GM23338 (cell line): ENCODE measurements around the gene ZFYVE16. TPM values are rescaled to one million over a fixed set of nuclear protein-coding genes. Genes with fewer than 3 reads are reported as not detected.
"Not testable (repeated sequence)": the region's sequence is repeated elsewhere in the genome, so short reads cannot be mapped to it uniquely, and the experiment has no call there.

Source experiments
- ATAC-seq: fragments of 200-7000 bp; cut with Tn5 transposase; 3 replicates; pipeline ENCODE4 v1.9.1; 2020
- DNase-seq: peaks from one replicate; pipeline ENCODE4 v3.0.0-alpha.2; 2015; ENCODE audit warnings: low spot score
- H2AFZ ChIP-seq: fragments of 200-600 bp; sonication (generic); 2 replicates; pipeline ENCODE4 v1.8.0; 2016; ENCODE audit warnings: antibody characterized with exemption, mild to moderate bottlenecking, moderate library complexity
- H3F3A ChIP-seq: fragments of 200-600 bp; sonication (generic); replicated peaks from 2 replicates; pipeline ENCODE4 v1.8.0; 2017; ENCODE audit warnings: antibody characterized with exemption, mixed run types, low read depth
- H3K27ac ChIP-seq: fragments of 200-600 bp; sonication (generic); 2 replicates; pipeline ENCODE4 v1.6.1; 2016; ENCODE audit warnings: low read depth
- H3K27me3 ChIP-seq: fragments of 200-600 bp; sonication (generic); 2 replicates; pipeline ENCODE4 v1.8.0; 2016; ENCODE audit warnings: mild to moderate bottlenecking, mixed run types, moderate library complexity; ENCODE audit not compliant: insufficient read depth
- H3K36me3 ChIP-seq: fragments of 200-600 bp; sonication (generic); 2 replicates; pipeline ENCODE4 v1.8.0; 2016; ENCODE audit warnings: mild to moderate bottlenecking; ENCODE audit not compliant: insufficient read depth
- H3K4me1 ChIP-seq: fragments of 200-600 bp; sonication (generic); 2 replicates; pipeline ENCODE4 v1.8.0; 2016; ENCODE audit warnings: mild to moderate bottlenecking, moderate library complexity; ENCODE audit not compliant: insufficient read depth
- H3K4me2 ChIP-seq: fragments of 200-600 bp; sonication (generic); 2 replicates; pipeline ENCODE4 v1.7.1; 2017; ENCODE audit warnings: mixed run types
- H3K4me3 ChIP-seq: fragments of 200-600 bp; sonication (generic); 2 replicates; pipeline ENCODE4 v1.6.1; 2016; ENCODE audit warnings: mixed run types
- H3K79me2 ChIP-seq: fragments of 200-600 bp; sonication (generic); replicated peaks from 2 replicates; pipeline ENCODE4 v1.8.0; 2017; ENCODE audit warnings: mild to moderate bottlenecking; ENCODE audit not compliant: insufficient read depth
- H3K9me2 ChIP-seq: fragments of 200-600 bp; sonication (generic); 2 replicates; pipeline ENCODE4 v1.8.0; 2017; ENCODE audit not compliant: insufficient read depth
- H4K20me1 ChIP-seq: fragments of 200-600 bp; sonication (generic); replicated peaks from 2 replicates; pipeline ENCODE4 v1.8.0; 2017; ENCODE audit warnings: mild to moderate bottlenecking; ENCODE audit not compliant: insufficient read depth
- H3K27ac Mint-ChIP-seq: 2 replicates; pipeline ENCODE4 v1.8.0; 2020; ENCODE audit warnings: inconsistent platforms, mild to moderate bottlenecking, moderate library complexity, mixed read lengths
- H3K27me3 Mint-ChIP-seq: 3 replicates; pipeline ENCODE4 v1.8.0; 2022; ENCODE audit warnings: low read depth, mild to moderate bottlenecking, moderate library complexity, mixed read lengths, inconsistent platforms; ENCODE audit not compliant: insufficient read depth, poor library complexity
- H3K36me3 Mint-ChIP-seq: 3 replicates; pipeline ENCODE4 v1.8.0; 2021; ENCODE audit warnings: low read depth, mild to moderate bottlenecking, inconsistent platforms, moderate library complexity, mixed read lengths
- H3K4me1 Mint-ChIP-seq: 3 replicates; pipeline ENCODE4 v1.8.0; 2020; ENCODE audit warnings: mild to moderate bottlenecking, inconsistent platforms, mixed read lengths
- H3K4me3 Mint-ChIP-seq: 3 replicates; pipeline ENCODE4 v1.8.0; 2021; ENCODE audit warnings: moderate library complexity, mild to moderate bottlenecking, inconsistent platforms, mixed read lengths
- H3K9me3 Mint-ChIP-seq: 3 replicates; pipeline ENCODE4 v1.8.0; 2020; ENCODE audit warnings: moderate library complexity, mild to moderate bottlenecking, inconsistent platforms, mixed read lengths
- CREB1 ChIP-seq: fragments of 250-450 bp; sonication (Bioruptor Pico); IDR thresholded peaks from 2 replicates; pipeline ENCODE4 v1.5.0; 2020; ENCODE audit warnings: low read depth, mild to moderate bottlenecking, moderate library complexity
- CTCF ChIP-seq, 2 experiments: fragments of 200-600 bp in 1 of 2; sonication (generic) in 1 of 2; conservative IDR thresholded peaks; 2 replicates each; pipeline versions ENCODE4 v1.5.1 to v1.6.1; 2016 to 2017; ENCODE audit warnings: antibody characterized with exemption in 2 of 2, low read depth in 2 of 2, mild to moderate bottlenecking in 2 of 2, moderate library complexity in 1 of 2
- NANOG ChIP-seq: IDR thresholded peaks from 2 replicates; pipeline ENCODE4 v1.6.1; 2016; ENCODE audit warnings: antibody characterized with exemption, borderline replicate concordance
- REST ChIP-seq: IDR thresholded peaks from one replicate; pipeline ENCODE4 v1.6.1; 2018; ENCODE audit warnings: antibody characterized with exemption; ENCODE audit not compliant: unreplicated experiment
- polyA plus RNA-seq: library from polyadenylated mRNA; unstranded; fragments of >200 nt; fragmentation: Nextera tagmentation; extraction: Ambion mirVana; gene quantifications from 2 replicates; pipeline ENCODE4 v1.2.1, GENCODE V29; 2016
- total RNA-seq: library from RNA; depleted of rRNA; stranded (reverse); fragments of >200 nt; shearing (Covaris generic); gene quantifications from 2 replicates; pipeline ENCODE4 v1.2.3, GENCODE V29; 2014

The ZFYVE16 gene
- total and polyA plus RNA-seq, 2 experiments from 2014 or later: 24.2 to 26.6 TPM

DNA sequence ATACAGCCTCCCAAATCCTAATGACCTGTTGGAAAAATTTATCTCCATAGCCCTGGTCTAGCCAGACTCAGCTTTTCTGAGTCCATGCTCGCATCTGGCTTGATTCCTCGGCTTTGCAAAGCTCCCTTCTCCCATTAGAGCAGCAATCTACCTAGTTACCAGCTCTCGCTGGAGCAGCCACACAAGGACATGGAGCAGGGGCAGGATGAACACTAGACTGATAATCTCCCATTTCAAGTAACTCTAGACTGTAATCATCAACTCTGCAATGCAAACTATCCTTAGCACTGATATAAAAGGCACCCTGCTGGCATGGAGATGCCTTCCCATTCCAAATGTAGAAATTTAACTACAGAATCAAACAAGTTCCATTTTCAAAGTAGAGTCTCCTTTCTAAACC lies 17.5 kb upstream of the ZFYVE16 start:
- not testable (repeated sequence) for H3K27me3 ChIP-seq

DNA sequence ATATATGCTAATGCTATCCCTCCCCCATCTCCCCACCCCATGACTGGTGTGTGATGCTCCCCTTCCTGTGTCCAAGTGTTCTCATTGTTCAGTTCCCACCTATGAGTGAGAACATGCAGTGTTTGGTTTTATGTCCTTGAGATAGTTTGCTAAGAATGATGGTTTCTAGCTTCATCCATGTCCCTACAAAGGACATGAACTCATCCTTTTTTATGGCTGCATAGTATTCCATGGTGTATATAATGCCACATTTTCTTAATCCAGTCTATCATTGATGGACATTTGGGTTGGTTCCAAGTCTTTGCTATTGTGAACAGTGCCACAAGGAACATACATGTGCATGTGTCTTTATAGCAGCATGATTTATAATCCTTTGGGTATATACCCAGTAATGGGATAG lies 16.6 kb upstream of the ZFYVE16 start:
- not testable (repeated sequence) for H3K27ac ChIP-seq, H4K20me1 ChIP-seq, H3K36me3 Mint-ChIP-seq, H2AFZ ChIP-seq, ATAC-seq, H3K27me3 ChIP-seq, H3K4me2 ChIP-seq, H3K27ac Mint-ChIP-seq, H3K4me3 ChIP-seq, H3K79me2 ChIP-seq, H3K36me3 ChIP-seq, H3K27me3 Mint-ChIP-seq, H3K4me3 Mint-ChIP-seq, DNase-seq, H3F3A ChIP-seq, H3K9me2 ChIP-seq
- Mint-ChIP-seq H3K9me3 (peaks cover 16% of the 10 kb centered on the region; the same call in 2 of the 3 replicates), H3K4me1 (peaks cover 18% of the 10 kb centered on the region)
- peaks cover 14% of the 10 kb centered on the region for H3K4me1 ChIP-seq

More for the DNA sequence above, 17.5 kb upstream of the ZFYVE16 start:
- not testable (repeated sequence) for H3K79me2 ChIP-seq, H3K27ac ChIP-seq, H4K20me1 ChIP-seq, H3K36me3 ChIP-seq, H3K4me3 ChIP-seq, H3K4me3 Mint-ChIP-seq, H3K36me3 Mint-ChIP-seq, H3K27me3 Mint-ChIP-seq, H3F3A ChIP-seq, H3K9me2 ChIP-seq
- H2AFZ ChIP-seq: peak overlapping the region; percentile 54
- DNase-seq (peak; percentile 20), ATAC-seq (peak; percentile 58)
- Mint-ChIP-seq H3K4me1 (peaks cover 18% of the 10 kb centered on the region), H3K27ac (peak overlapping the region; percentile 4; the same call in 1 of the 2 replicates), H3K9me3 (peaks cover 16% of the 10 kb centered on the region; the same call in 2 of the 3 replicates)
- H3K4me2 ChIP-seq: peak overlapping the region; percentile 33; the same call in 1 of the 2 replicates
- H3K4me1 ChIP-seq: peaks cover 14% of the 10 kb centered on the region

GRCh38 chr5:80399526-80400239 lies 8.2 kb upstream of the ZFYVE16 start:
- H3K4me3 Mint-ChIP-seq: no peak overlapping the region
- H3K27me3 Mint-ChIP-seq: peaks cover 3% of the 10 kb centered on the region
- no peaks in the 10 kb centered on the region for H3K36me3 Mint-ChIP-seq
- Histone ChIP-seq H3K27ac (no peak overlapping the region), H3K4me2 (no peak overlapping the region), H3K27me3 (no peaks in the 10 kb centered on the region), H3K9me2 (no peaks in the 10 kb centered on the region), H4K20me1 (no peaks in the 10 kb centered on the region), H3K4me3 (no peak overlapping the region), H3K4me1 (no peaks in the 10 kb centered on the region), H3K36me3 (no peaks in the 10 kb centered on the region), H2AFZ (no peak overlapping the region), H3F3A (no peaks in the 10 kb centered on the region), H3K79me2 (no peaks in the 10 kb centered on the region)
- peaks cover 13% of the 10 kb centered on the region for H3K9me3 Mint-ChIP-seq
- no peak overlapping the region for H3K27ac Mint-ChIP-seq
- TF ChIP-seq CTCF (conservative IDR thresholded peaks at IDR 0.05; ENCODE audit: low read depth in 2 of 2): 0 out of 4 replicates have a peak, but pooled peaks of 1 of the 2 experiments have one; percentile 13
- no peak for TF ChIP-seq CREB1
- no peak for TF ChIP-seq NANOG
- TF ChIP-seq REST: no peak
- peaks cover 2% of the 10 kb centered on the region; the same call in 1 of the 3 replicates for H3K4me1 Mint-ChIP-seq
- DNase-seq (no peak), ATAC-seq (no peak)

- H3K4me2 ChIP-seq, H4K20me1 ChIP-seq, H3K4me1 ChIP-seq, H3K36me3 Mint-ChIP-seq, H3K9me2 ChIP-seq, DNase-seq, ATAC-seq, H3K27ac ChIP-seq, H3K4me3 ChIP-seq, H3K4me3 Mint-ChIP-seq, H3K79me2 ChIP-seq, H3K27ac Mint-ChIP-seq, H3K27me3 Mint-ChIP-seq, H3K27me3 ChIP-seq, H3K4me1 Mint-ChIP-seq, H2AFZ ChIP-seq, H3K36me3 ChIP-seq, H3F3A ChIP-seq: not testable (repeated sequence)
- peaks cover 13% of the 10 kb centered on the region for H3K9me3 Mint-ChIP-seq
These were observed 7.5 kb upstream of the ZFYVE16 start for GRCh38 chr5:80400368-80400767.
